DMS153 (cell line): ENCODE results near the gene DNAJC19.

Experiments
- DNase-seq: peaks from one replicate; lab custom pipeline; 2025; lab: John Stamatoyannopoulos, UW

The DNAJC19 gene

GRCh38 chr3:180961087-180961486 lies 28.4 kb downstream of the DNAJC19 start:
- DNase-seq, result no peak

DNA sequence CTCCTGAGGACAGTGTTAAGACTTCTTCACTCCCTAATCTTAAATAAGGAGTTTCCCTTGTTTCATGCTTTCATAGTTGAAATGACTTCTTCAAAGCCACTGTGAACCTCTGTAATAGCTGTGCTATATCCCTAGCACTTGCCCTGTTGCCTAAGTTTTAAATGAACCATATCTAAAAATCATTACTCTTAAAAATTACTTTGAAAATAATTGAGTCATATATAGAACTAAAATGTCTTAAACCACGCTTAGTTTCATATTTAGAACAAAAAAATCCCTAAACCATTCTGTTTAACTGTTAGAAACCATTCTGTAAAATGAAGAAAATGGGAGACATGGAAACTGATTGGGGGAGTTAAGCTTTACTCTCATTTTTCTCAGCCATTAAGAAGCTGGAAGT lies 29.8 kb downstream of the DNAJC19 start:
- DNase-seq, result no peak

GRCh38 chr3:180947761-180948390 lies 41.7 kb downstream of the DNAJC19 start:
- no peak for DNase-seq

DNA sequence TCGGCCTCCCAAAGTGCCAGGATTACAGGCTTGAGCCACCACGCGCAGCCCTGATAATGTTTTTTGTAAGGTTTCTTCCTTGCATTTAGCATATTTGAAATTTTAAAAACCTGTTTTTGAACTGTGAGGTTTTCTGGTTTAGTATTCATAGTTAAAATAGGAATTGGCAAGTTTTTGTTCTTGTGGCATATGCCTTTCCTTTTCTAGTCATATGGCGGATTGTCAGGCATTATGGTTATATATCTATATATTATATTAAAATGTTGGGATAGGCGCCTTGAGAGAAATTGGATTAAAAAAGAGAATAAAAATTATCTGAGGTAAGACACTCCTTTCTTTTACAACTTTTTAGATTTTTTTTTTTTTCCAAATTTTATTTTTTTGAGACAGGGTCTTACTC lies 48.7 kb downstream of the DNAJC19 start:
- no peak for DNase-seq

- DNase-seq, result no peak
These were observed 54.9 kb downstream of the DNAJC19 start for GRCh38 chr3:180934638-180935037.
